ENCODE results near the gene PTCD3.

Gene PTCD3

GRCh38 chr2:86143926-86144685 lies 38.1 kb downstream of the PTCD3 start:
- DNase-seq, result no peak
- TF ChIP-seq POLR2A (IDR thresholded peaks at IDR 0.05; ENCODE audit: low read length), result no peak
- no peak for TF ChIP-seq GATA1 (IDR thresholded peaks at IDR 0.05; ENCODE audit: low read depth, low read length)

GRCh38 chr2:86147793-86148192 lies 41.8 kb downstream of the PTCD3 start:
- DNase-seq, result no peak
- TF ChIP-seq GATA1 (IDR thresholded peaks at IDR 0.05; ENCODE audit: low read depth, low read length) (no peak), POLR2A (IDR thresholded peaks at IDR 0.05; ENCODE audit: low read length) (no peak)

GRCh38 chr2:86150502-86150901 lies 44.5 kb downstream of the PTCD3 start:
- TF ChIP-seq POLR2A (IDR thresholded peaks at IDR 0.05; ENCODE audit: low read length), result no peak
- TF ChIP-seq GATA1 (IDR thresholded peaks at IDR 0.05; ENCODE audit: low read depth, low read length), result no peak
- no peak for DNase-seq

- DNase-seq, result no peak
- TF ChIP-seq POLR2A (IDR thresholded peaks at IDR 0.05; ENCODE audit: low read length) (no peak), GATA1 (IDR thresholded peaks at IDR 0.05; ENCODE audit: low read depth, low read length) (no peak)
These were observed 51.0 kb downstream of the PTCD3 start for GRCh38 chr2:86157009-86157556.

- DNase-seq, result no peak
- TF ChIP-seq POLR2A (IDR thresholded peaks at IDR 0.05; ENCODE audit: low read length) (no peak), GATA1 (IDR thresholded peaks at IDR 0.05; ENCODE audit: low read depth, low read length) (no peak)
These were observed 52.3 kb downstream of the PTCD3 start for GRCh38 chr2:86158286-86158685.

GRCh38 chr2:86160156-86160952 lies 54.3 kb downstream of the PTCD3 start:
- no peak for TF ChIP-seq POLR2A (IDR thresholded peaks at IDR 0.05; ENCODE audit: low read length)
- no peak for TF ChIP-seq GATA1 (IDR thresholded peaks at IDR 0.05; ENCODE audit: low read depth, low read length)
- DNase-seq, result no peak

GRCh38 chr2:86170449-86170848 lies 64.4 kb downstream of the PTCD3 start:
- no peak for DNase-seq
- TF ChIP-seq GATA1 (IDR thresholded peaks at IDR 0.05; ENCODE audit: low read depth, low read length) (no peak), POLR2A (IDR thresholded peaks at IDR 0.05; ENCODE audit: low read length) (no peak)

GRCh38 chr2:86171295-86171694 lies 65.3 kb downstream of the PTCD3 start:
- TF ChIP-seq POLR2A (IDR thresholded peaks at IDR 0.05; ENCODE audit: low read length) (no peak), GATA1 (IDR thresholded peaks at IDR 0.05; ENCODE audit: low read depth, low read length) (no peak)
- DNase-seq, result no peak

- no peak for TF ChIP-seq POLR2A (IDR thresholded peaks at IDR 0.05; ENCODE audit: low read length)
- TF ChIP-seq GATA1 (IDR thresholded peaks at IDR 0.05; ENCODE audit: low read depth, low read length), result no peak
- DNase-seq, result no peak
These were observed 66.6 kb downstream of the PTCD3 start for GRCh38 chr2:86172610-86173009.

- TF ChIP-seq POLR2A (IDR thresholded peaks at IDR 0.05; ENCODE audit: low read length), result no peak
- TF ChIP-seq GATA1 (IDR thresholded peaks at IDR 0.05; ENCODE audit: low read depth, low read length), result no peak
- no peak for DNase-seq
These were observed 68.4 kb downstream of the PTCD3 start for GRCh38 chr2:86174445-86174844.

- no peak for DNase-seq
- no peak for TF ChIP-seq GATA1 (IDR thresholded peaks at IDR 0.05; ENCODE audit: low read depth, low read length)
- TF ChIP-seq POLR2A (IDR thresholded peaks at IDR 0.05; ENCODE audit: low read length), result no peak
These were observed 69.8 kb downstream of the PTCD3 start for GRCh38 chr2:86175828-86176227.

GRCh38 chr2:86176597-86176996 lies 70.6 kb downstream of the PTCD3 start:
- TF ChIP-seq GATA1 (IDR thresholded peaks at IDR 0.05; ENCODE audit: low read depth, low read length) (no peak), POLR2A (IDR thresholded peaks at IDR 0.05; ENCODE audit: low read length) (no peak)
- no peak for DNase-seq

GRCh38 chr2:86185517-86186212 lies 79.6 kb downstream of the PTCD3 start:
- TF ChIP-seq POLR2A (IDR thresholded peaks at IDR 0.05; ENCODE audit: low read length) (no peak), GATA1 (IDR thresholded peaks at IDR 0.05; ENCODE audit: low read depth, low read length) (no peak)
- peak; percentile 18 to 44 for DNase-seq

- TF ChIP-seq POLR2A (IDR thresholded peaks at IDR 0.05; ENCODE audit: low read length), result no peak
- no peak for TF ChIP-seq GATA1 (IDR thresholded peaks at IDR 0.05; ENCODE audit: low read depth, low read length)
- DNase-seq, result peak; percentile 36 to 49
These were observed 80.4 kb downstream of the PTCD3 start for GRCh38 chr2:86186431-86186830.
